Heart left ventricle (tissue), 16 donors: ENCODE results near the gene IFT122. TPM values are rescaled to one million over a fixed set of nuclear protein-coding genes. Genes with fewer than 3 reads are reported as not detected.
A peak's percentile ranks its signal among the peaks of the same experiment; 100 is the strongest.

ENCODE experiments used
- ATAC-seq, 4 donors: fragments of 200-7000 bp; cut with Tn5 transposase; one replicate each; pipeline ENCODE4 v1.9.1; 2020 to 2022; ENCODE audit warnings: moderate library complexity in 4 of 4, mild to moderate bottlenecking in 3 of 4, moderate number of reproducible peaks in 1 of 4
- DNase-seq, 5 donors: peaks; one replicate each; pipeline ENCODE4 v3.0.0-alpha.2; 2020
- H3K27ac ChIP-seq, 12 donors: fragments of 200-600 bp; sonication (generic) in 4 of 12; one replicate each; pipeline versions ENCODE4 v1.5.0 to v1.8.0; 2016 to 2022; ENCODE audit warnings: mild to moderate bottlenecking in 2 of 12
- H3K27me3 ChIP-seq, 9 donors: fragments of 200-600 bp; sonication (generic) in 2 of 9; one replicate each; pipeline versions ENCODE4 v1.5.1 to v1.8.0; 2016 to 2022; ENCODE audit warnings: mild to moderate bottlenecking in 3 of 9
- H3K36me3 ChIP-seq, 9 donors: fragments of 200-600 bp; sonication (generic) in 2 of 9; one replicate each; pipeline versions ENCODE4 v1.5.0 to v1.8.0; 2018 to 2022; ENCODE audit warnings: mild to moderate bottlenecking in 2 of 9
- H3K4me1 ChIP-seq, 12 donors: fragments of 200-600 bp; sonication (generic) in 4 of 12; one replicate each; pipeline versions ENCODE4 v1.5.0 to v1.8.0; 2016 to 2022; ENCODE audit warnings: mild to moderate bottlenecking in 3 of 12
- H3K4me3 ChIP-seq, 12 donors: fragments of 200-600 bp; sonication (generic) in 4 of 12; one replicate each; pipeline versions ENCODE4 v1.5.0 to v1.8.0; 2017 to 2022; ENCODE audit warnings: mild to moderate bottlenecking in 9 of 12, moderate library complexity in 4 of 12
- H3K9me3 ChIP-seq, 12 donors: fragments of 200-600 bp; sonication (generic) in 4 of 12; one replicate each; pipeline versions ENCODE4 v1.5.0 to v1.8.0; 2016 to 2022; ENCODE audit warnings: mild to moderate bottlenecking in 1 of 12
- CTCF ChIP-seq, 12 donors: fragments of 200-600 bp; sonication (generic) in 4 of 12; IDR thresholded peaks; one replicate each; pipeline versions ENCODE4 v1.5.0 to v1.8.0; 2018 to 2022; ENCODE audit warnings: antibody characterized with exemption in 12 of 12, mild to moderate bottlenecking in 5 of 12
- POLR2A ChIP-seq, 2 donors: fragments of 450-650 bp; IDR thresholded peaks; one replicate each; pipeline ENCODE4 v1.6.1; 2017; ENCODE audit warnings: antibody characterized with exemption in 2 of 2, mild to moderate bottlenecking in 2 of 2, moderate library complexity in 2 of 2
- WGBS, 4 donors: extraction: QIAGEN DNeasy Blood & Tissue Kit in 2 of 4; methylation state at CpG; one replicate each; pipeline versions ENCODE4 v1.1.5 to v1.1.7; 2013 to 2018; 5-methylcytosine and 5-hydroxymethylcytosine counted together
- intact Hi-C, 10 donors: fragments of 100-400 bp; cut with DNase I; formaldehyde crosslinking; loops; one replicate each; pipeline versions ENCODE4 v1.11.1 to v1.14.2; 2022
- polyA plus RNA-seq, 2 donors: library from polyadenylated mRNA; stranded (reverse); fragments of 200-250 nt; gene quantifications; one replicate each; pipeline ENCODE4 v1.2.3, GENCODE V29; 2013
- total RNA-seq, 9 donors: library from RNA; depleted of rRNA in 2 of 9; stranded (reverse); fragments of >200 nt in 2 of 9; fragmentation: NEBNext Ultra II Directional in 3 of 9; extraction: Animal tissue kit (Norgen Biotek cat#: 25700) in 3 of 9; gene quantifications; one replicate each; pipeline versions ENCODE4 v1.1.0 to v1.2.4, GENCODE V29; 2016 to 2023
- donor health status: ischemic (EF 13 %, LVEDD 7.1; RV severe dilation, severe dysfunction).
- donor health status: healthy with polysubstance abuse.
- donor health status: DM: no; HTN: yes; CAD: no.
- donor health status: DM: no; HTN: no; CAD: no.
- donor health status: ischemic (EF 25% LVEDD 6.9; RV normal size, moderate dysfunction).
- donor health status: ischemic (EF 25% LVEDD 5.7; RV mildly dilated, moderate dysfunction).
- donor health status: healthy.
- donor health status: DM: yes; HTN: yes; CAD: no.
- donor health status: ischemic (EF 35%, LVEDD 5.7; RV mildly dilated, moderate dysfunction).
- donor health status: nonischemic (EF 11% LVEDD 7.7; RV severe dilation, severe dysfunction).
- donor health status: DM: yes; HTN: yes; CAD: no.
- donor health status: PGD.
- donor health status: ischemic (EF 29% LVEDD 5.4; RV normal size, mild dysfunction).
- donor health status: nonischemic (EF 23%, LVEDD 6.1; RV moderate dilation, normal function).

The IFT122 gene
- total and polyA plus RNA-seq, 11 donors: 7.2 to 34.2 (median 16.6) TPM

GRCh38 chr3:129532261-129532660 is 92.2 kb downstream of the IFT122 start:
- Histone ChIP-seq H3K36me3 (no peaks in the 10 kb centered on the region), H3K4me1 (peaks cover 0 to 11% (median 7%) of the 10 kb centered on the region in 12 donors), H3K9me3 (no peaks in the 10 kb centered on the region), H3K27me3 (no peaks in the 10 kb centered on the region), H3K27ac (no peak overlapping the region), H3K4me3 (no peak overlapping the region)
- WGBS, 4 donors: 96 to 98% (median 97%) methylated on average over 20 of the region's 20 CpGs
- DNase-seq (peak in 1 of 5 donors; percentile 33), ATAC-seq (no peak)
- TF ChIP-seq CTCF (IDR thresholded peaks at IDR 0.05): no peak
- no peak for TF ChIP-seq POLR2A (IDR thresholded peaks at IDR 0.05)
- intact Hi-C loops: no loop called here

DNA sequence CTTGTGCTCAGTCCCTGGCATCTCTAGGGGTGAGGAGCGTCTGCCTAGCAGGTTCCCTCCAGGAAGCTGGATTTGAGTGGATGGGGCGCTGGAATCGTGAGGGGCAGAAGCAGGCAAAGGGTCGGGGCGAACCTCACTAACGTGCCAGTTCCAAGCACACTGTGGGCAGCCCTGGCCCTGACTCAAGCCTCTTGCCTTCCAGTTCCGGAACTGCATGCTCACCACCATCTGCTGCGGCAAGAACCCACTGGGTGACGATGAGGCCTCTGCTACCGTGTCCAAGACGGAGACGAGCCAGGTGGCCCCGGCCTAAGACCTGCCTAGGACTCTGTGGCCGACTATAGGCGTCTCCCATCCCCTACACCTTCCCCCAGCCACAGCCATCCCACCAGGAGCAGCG is 93.4 kb downstream of the IFT122 start:
- Histone ChIP-seq H3K36me3 (no peaks in the 10 kb centered on the region), H3K27me3 (no peaks in the 10 kb centered on the region), H3K4me3 (no peak overlapping the region), H3K4me1 (peaks cover 0 to 11% (median 7%) of the 10 kb centered on the region in 12 donors), H3K27ac (no peak overlapping the region), H3K9me3 (no peaks in the 10 kb centered on the region)
- ATAC-seq: no peak
- intact Hi-C loops: no loop called here
- TF ChIP-seq POLR2A (IDR thresholded peaks at IDR 0.05) (no peak), CTCF (IDR thresholded peaks at IDR 0.05) (no peak)
- peak in 1 of 5 donors; percentile 40 for DNase-seq
- 95 to 97% (median 96%) methylated on average over 16 of the region's 16 CpGs for WGBS, 4 donors

- intact Hi-C loops: no loop called here
- no peak for DNase-seq
- TF ChIP-seq POLR2A (IDR thresholded peaks at IDR 0.05) (no peak), CTCF (IDR thresholded peaks at IDR 0.05) (no peak)
- Histone ChIP-seq H3K4me1 (peaks cover 0 to 10% (median 6%) of the 10 kb centered on the region in 12 donors), H3K36me3 (no peaks in the 10 kb centered on the region), H3K27me3 (no peaks in the 10 kb centered on the region), H3K4me3 (no peak overlapping the region), H3K27ac (no peak overlapping the region), H3K9me3 (no peaks in the 10 kb centered on the region)
- WGBS, 4 donors: 78 to 88% (median 85%) methylated on average over 4 of the region's 4 CpGs
- no peak for ATAC-seq
Measured at GRCh38 chr3:129534428-129535027, 94.5 kb downstream of the IFT122 start.

GRCh38 chr3:129535075-129535474 is 95.1 kb downstream of the IFT122 start:
- Histone ChIP-seq H3K27me3 (no peaks in the 10 kb centered on the region), H3K9me3 (no peaks in the 10 kb centered on the region), H3K36me3 (no peaks in the 10 kb centered on the region), H3K27ac (no peak overlapping the region), H3K4me3 (no peak overlapping the region), H3K4me1 (peaks cover 0 to 4% (median under 1%) of the 10 kb centered on the region in 12 donors)
- no peak for TF ChIP-seq CTCF (IDR thresholded peaks at IDR 0.05)
- no peak for TF ChIP-seq POLR2A (IDR thresholded peaks at IDR 0.05)
- intact Hi-C loops: no loop called here
- WGBS, 4 donors: 87 to 100% (median 91%) methylated on average over 1 of the region's 1 CpG
- no peak for ATAC-seq
- DNase-seq: no peak
